ENCODE results near the gene ZNF280B. TPM values are rescaled to one million over a fixed set of nuclear protein-coding genes. Genes with fewer than 3 reads are reported as not detected.

ZNF280B gene
- total and polyA plus RNA-seq, 9 of the 15 experiments (the other 6 are each of a cell fraction or from before 2014, with no cell fraction given): 7.7 to 29.9 (median 20.0) TPM

DNA sequence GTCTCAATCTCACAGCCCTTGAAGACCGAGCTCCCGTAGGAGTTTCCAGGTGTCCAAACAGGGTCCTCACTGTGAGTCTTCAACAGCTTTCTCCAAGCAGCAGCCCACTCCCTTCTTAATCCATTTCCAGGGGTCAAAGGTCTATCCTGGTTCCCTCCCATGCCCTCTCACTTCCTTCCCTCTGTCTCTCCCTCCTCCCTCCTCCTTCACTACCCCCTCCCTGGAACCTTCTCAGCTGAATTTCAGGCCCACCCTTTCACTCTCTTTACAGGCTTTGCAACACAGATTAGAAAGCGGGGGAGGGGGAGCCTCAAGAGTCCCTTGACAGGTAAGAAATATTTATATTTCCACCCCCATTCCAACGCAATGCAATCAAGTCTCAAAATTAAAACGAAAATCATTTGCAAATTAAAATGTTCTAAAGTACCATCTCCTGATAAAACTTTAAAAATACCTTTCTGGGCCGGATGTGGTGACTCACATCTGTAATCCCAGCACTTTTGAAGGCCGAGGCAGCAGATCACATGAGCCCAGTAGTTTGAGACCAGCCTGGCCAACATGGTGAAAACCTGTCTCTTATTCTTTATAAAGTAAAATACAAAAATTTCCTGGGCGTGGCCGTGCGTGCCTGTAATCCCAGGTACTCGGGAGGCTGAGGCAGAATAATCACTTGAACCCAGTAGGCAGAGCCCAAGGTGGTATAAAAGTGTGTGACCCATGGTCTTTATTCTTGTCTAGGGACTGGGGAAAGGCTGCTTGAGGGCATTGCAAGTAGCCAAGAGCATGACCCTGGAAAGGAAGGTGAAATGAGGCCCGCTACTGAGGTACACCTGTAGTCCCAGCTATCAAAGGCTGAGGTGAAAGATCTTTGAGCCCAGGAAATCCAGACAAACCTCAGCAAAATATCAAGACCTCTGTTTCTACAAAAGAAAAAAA is 12.4 kb upstream of the ZNF280B start (continued):
- TF ChIP-seq UBTF (IDR thresholded peaks at IDR 0.05; ENCODE audit: borderline replicate concordance in 1 of 2, low read depth in 2 of 2, low read length in 2 of 2): no peak
- TF ChIP-seq, protein P1, sequence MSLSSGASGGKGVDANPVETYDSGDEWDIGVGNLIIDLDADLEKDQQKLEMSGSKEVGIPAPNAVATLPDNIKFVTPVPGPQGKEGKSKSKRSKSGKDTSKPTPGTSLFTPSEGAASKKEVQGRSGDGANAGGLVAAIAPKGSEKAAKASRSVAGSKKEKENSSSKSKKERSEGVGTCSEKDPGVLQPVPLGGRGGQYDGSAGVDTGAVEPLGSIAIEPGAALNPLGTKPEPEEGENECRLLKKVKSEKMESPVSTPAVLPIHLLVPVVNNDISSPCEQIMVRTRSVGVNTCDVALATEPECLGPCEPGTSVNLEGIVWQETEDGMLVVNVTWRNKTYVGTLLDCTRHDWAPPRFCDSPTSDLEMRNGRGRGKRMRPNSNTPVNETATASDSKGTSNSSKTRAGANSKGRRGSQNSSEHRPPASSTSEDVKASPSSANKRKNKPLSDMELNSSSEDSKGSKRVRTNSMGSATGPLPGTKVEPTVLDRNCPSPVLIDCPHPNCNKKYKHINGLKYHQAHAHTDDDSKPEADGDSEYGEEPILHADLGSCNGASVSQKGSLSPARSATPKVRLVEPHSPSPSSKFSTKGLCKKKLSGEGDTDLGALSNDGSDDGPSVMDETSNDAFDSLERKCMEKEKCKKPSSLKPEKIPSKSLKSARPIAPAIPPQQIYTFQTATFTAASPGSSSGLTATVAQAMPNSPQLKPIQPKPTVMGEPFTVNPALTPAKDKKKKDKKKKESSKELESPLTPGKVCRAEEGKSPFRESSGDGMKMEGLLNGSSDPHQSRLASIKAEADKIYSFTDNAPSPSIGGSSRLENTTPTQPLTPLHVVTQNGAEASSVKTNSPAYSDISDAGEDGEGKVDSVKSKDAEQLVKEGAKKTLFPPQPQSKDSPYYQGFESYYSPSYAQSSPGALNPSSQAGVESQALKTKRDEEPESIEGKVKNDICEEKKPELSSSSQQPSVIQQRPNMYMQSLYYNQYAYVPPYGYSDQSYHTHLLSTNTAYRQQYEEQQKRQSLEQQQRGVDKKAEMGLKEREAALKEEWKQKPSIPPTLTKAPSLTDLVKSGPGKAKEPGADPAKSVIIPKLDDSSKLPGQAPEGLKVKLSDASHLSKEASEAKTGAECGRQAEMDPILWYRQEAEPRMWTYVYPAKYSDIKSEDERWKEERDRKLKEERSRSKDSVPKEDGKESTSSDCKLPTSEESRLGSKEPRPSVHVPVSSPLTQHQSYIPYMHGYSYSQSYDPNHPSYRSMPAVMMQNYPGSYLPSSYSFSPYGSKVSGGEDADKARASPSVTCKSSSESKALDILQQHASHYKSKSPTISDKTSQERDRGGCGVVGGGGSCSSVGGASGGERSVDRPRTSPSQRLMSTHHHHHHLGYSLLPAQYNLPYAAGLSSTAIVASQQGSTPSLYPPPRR (CRISPR knock-in tag; IDR thresholded peaks at IDR 0.05; ENCODE audit: borderline replicate concordance): peak; percentile 89
- TF ChIP-seq, protein P2, sequence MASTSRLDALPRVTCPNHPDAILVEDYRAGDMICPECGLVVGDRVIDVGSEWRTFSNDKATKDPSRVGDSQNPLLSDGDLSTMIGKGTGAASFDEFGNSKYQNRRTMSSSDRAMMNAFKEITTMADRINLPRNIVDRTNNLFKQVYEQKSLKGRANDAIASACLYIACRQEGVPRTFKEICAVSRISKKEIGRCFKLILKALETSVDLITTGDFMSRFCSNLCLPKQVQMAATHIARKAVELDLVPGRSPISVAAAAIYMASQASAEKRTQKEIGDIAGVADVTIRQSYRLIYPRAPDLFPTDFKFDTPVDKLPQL (IDR thresholded peaks at IDR 0.05; ENCODE audit: extremely low read depth, insufficient read length): no peak
- peak; percentile 63; the same call in 1 of the 2 replicates for TF ChIP-seq LCOR (CRISPR knock-in tag; IDR thresholded peaks at IDR 0.05)
- TF ChIP-seq WHSC1 (IDR thresholded peaks at IDR 0.05; ENCODE audit: low read length): no peak
- TF ChIP-seq ZNF41 (CRISPR knock-in tag; conservative IDR thresholded peaks at IDR 0.05): no peak
- peak; percentile 36; the same call in 1 of the 2 replicates for TF ChIP-seq TFAP4 (CRISPR knock-in tag; IDR thresholded peaks at IDR 0.05; ENCODE audit: borderline replicate concordance)
- TF ChIP-seq, protein P3, sequence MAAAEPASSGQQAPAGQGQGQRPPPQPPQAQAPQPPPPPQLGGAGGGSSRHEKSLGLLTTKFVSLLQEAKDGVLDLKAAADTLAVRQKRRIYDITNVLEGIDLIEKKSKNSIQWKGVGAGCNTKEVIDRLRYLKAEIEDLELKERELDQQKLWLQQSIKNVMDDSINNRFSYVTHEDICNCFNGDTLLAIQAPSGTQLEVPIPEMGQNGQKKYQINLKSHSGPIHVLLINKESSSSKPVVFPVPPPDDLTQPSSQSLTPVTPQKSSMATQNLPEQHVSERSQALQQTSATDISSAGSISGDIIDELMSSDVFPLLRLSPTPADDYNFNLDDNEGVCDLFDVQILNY (CRISPR knock-in tag; IDR thresholded peaks at IDR 0.05): peak; percentile 86; the same call in 1 of the 2 replicates
- no peak for TF ChIP-seq U2AF1 (optimal IDR thresholded peaks at IDR 0.05; ENCODE audit: low read depth, low read length)
- TF ChIP-seq, protein P4, sequence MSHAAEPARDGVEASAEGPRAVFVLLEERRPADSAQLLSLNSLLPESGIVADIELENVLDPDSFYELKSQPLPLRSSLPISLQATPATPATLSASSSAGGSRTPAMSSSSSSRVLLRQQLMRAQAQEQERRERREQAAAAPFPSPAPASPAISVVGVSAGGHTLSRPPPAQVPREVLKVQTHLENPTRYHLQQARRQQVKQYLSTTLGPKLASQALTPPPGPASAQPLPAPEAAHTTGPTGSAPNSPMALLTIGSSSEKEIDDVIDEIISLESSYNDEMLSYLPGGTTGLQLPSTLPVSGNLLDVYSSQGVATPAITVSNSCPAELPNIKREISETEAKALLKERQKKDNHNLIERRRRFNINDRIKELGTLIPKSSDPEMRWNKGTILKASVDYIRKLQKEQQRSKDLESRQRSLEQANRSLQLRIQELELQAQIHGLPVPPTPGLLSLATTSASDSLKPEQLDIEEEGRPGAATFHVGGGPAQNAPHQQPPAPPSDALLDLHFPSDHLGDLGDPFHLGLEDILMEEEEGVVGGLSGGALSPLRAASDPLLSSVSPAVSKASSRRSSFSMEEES (CRISPR knock-in tag; IDR thresholded peaks at IDR 0.05): no peak
- no peak for TF ChIP-seq CBFA2T2 (conservative IDR thresholded peaks at IDR 0.05)

Measured in K562 (cell line).